ENCODE data around the gene NDUFS5. TPM values are rescaled to one million over a fixed set of nuclear protein-coding genes. Genes with fewer than 3 reads are reported as not detected.
A peak's percentile ranks its signal among the peaks of the same experiment; 100 is the strongest.

Gene NDUFS5
- total RNA-seq, 1 experiment from 2014 or later, result 367 TPM

- no peak overlapping the region for H3K56ac ChIP-seq (ENCODE audit: insufficient read length, low read depth, low read length)
- no peak overlapping the region for H2BK15ac ChIP-seq (ENCODE audit: low read depth, low read length)
- no peaks in the 10 kb centered on the region for H3K23me2 ChIP-seq (ENCODE audit: insufficient read length, low read depth, low read length, poor library complexity, severe bottlenecking)
- H3K79me2 ChIP-seq (ENCODE audit: insufficient read depth, low read length), result no peaks in the 10 kb centered on the region
- no peak overlapping the region for H2AFZ ChIP-seq (ENCODE audit: low read length)
- H3K9me3 ChIP-seq (ENCODE audit: control insufficient read depth, low read depth, low read length), result no peaks in the 10 kb centered on the region
- H3K14ac ChIP-seq (ENCODE audit: insufficient read depth, low read length), result no peak overlapping the region
- H4K5ac ChIP-seq (ENCODE audit: insufficient read length, low read depth, low read length), result no peak overlapping the region
- H3K27ac Mint-ChIP-seq, result peak overlapping the region in 1 of 3 experiments; percentile 21; a peak in 1 of 7 replicates
- H3K79me1 ChIP-seq (ENCODE audit: insufficient read depth, low read depth, low read length, poor library complexity, severe bottlenecking), result no peaks in the 10 kb centered on the region
- H3K27ac ChIP-seq (ENCODE audit: insufficient read length, low read depth, low read length), result no peak overlapping the region
- H3K36me3 Mint-ChIP-seq (ENCODE audit: insufficient read depth in 1 of 3, low read depth in 3 of 3), result peaks cover 8 to 27% (median 21%) of the 10 kb centered on the region in 3 experiments; a peak in 5 of 7 replicates
- no peaks in the 10 kb centered on the region; the same call in 1 of the 2 replicates for H3K27me3 Mint-ChIP-seq (ENCODE audit: low read depth)
- no peak overlapping the region for H4K8ac ChIP-seq (replicated peaks; ENCODE audit: insufficient read length, low read depth, low read length)
- no peak overlapping the region for H3K9ac ChIP-seq (ENCODE audit: extremely low read depth, insufficient read length, low read length)
- H3K4me1 Mint-ChIP-seq, result peaks cover 2 to 7% of the 10 kb centered on the region in 2 experiments
- H3K4me1 ChIP-seq (ENCODE audit: insufficient read depth, low read length), result no peaks in the 10 kb centered on the region
- no peak overlapping the region for H3K4me3 Mint-ChIP-seq
- H3K4ac ChIP-seq (ENCODE audit: low read depth, low read length), result no peak overlapping the region
- H3K18ac ChIP-seq (ENCODE audit: insufficient read length, low read depth, low read length), result no peak overlapping the region
- no CpG with 5 or more reads among the region's 3 CpGs for WGBS (ENCODE audit: extremely low coverage, insufficient read length, low lambda C conversion rate)
- H2BK5ac ChIP-seq (ENCODE audit: insufficient read length, low read length), result no peak overlapping the region
- H2AK5ac ChIP-seq (ENCODE audit: insufficient read length, low read length), result no peak overlapping the region
- DNase-seq, result no peak
- H3K27me3 ChIP-seq (ENCODE audit: insufficient read depth, low read length), result no peaks in the 10 kb centered on the region
- H3K4me2 ChIP-seq (ENCODE audit: insufficient read depth, insufficient read length, low read length), result no peak overlapping the region
- H2BK120ac ChIP-seq (ENCODE audit: low read depth, low read length, poor library complexity, severe bottlenecking), result no peak overlapping the region
- H3K9me3 Mint-ChIP-seq, result no peaks in the 10 kb centered on the region
- no peak overlapping the region for H3K23ac ChIP-seq (ENCODE audit: insufficient read length, low read depth, low read length)
- no peaks in the 10 kb centered on the region for H4K20me1 ChIP-seq (ENCODE audit: control insufficient read depth, insufficient read depth, insufficient read length)
- no peak for TF ChIP-seq CTCF (conservative IDR thresholded peaks at IDR 0.05)
- H2BK20ac ChIP-seq (ENCODE audit: low read depth, low read length, poor library complexity, severe bottlenecking), result no peak overlapping the region
- no peak overlapping the region for H2BK12ac ChIP-seq (ENCODE audit: insufficient read length, low read depth, low read length)
- H3T11ph ChIP-seq (ENCODE audit: low read length), result no peak overlapping the region
- no peak overlapping the region for H4K91ac ChIP-seq (ENCODE audit: insufficient read length, low read depth, low read length)
Measured at GRCh38 chr1:39043513-39043912, 17.4 kb downstream of the NDUFS5 start.

All from H9 (cell line).